Activated T-helper 1 cell treated with anti-CD3 and anti-CD28 coated beads, Interleukin-12 subunit alpha, Interleukin-12 subunit beta, Interleukin-2, Interleukin-4 antibody, amounts not matched to agents 30 ng/mL and 10 ng/mL and 1 ng/mL, durations not matched to agents 14 hours and 24 hours and 36 hours (primary cell): ENCODE data around the gene RETN. TPM values are rescaled to one million over a fixed set of nuclear protein-coding genes. Genes with fewer than 3 reads are reported as not detected.
"Not testable (repeated sequence)": the region's sequence is repeated elsewhere in the genome, so short reads cannot be mapped to it uniquely, and the experiment has no call there.

ENCODE experiments used
- DNase-seq: peaks from one replicate; pipeline ENCODE4 v3.0.0; 2021; ENCODE audit warnings: low spot score
- H3K27ac Mint-ChIP-seq: one replicate; pipeline ENCODE4 v1.8.0; 2021; ENCODE audit warnings: mild to moderate bottlenecking, mixed read lengths
- H3K27me3 Mint-ChIP-seq: one replicate; pipeline ENCODE4 v1.8.0; 2022; ENCODE audit warnings: mild to moderate bottlenecking, moderate library complexity, mixed read lengths; ENCODE audit not compliant: insufficient read depth
- H3K36me3 Mint-ChIP-seq: one replicate; pipeline ENCODE4 v1.8.0; 2021; ENCODE audit warnings: low read depth, mixed read lengths
- H3K4me1 Mint-ChIP-seq: one replicate; pipeline ENCODE4 v1.8.0; 2021; ENCODE audit warnings: low read depth, mixed read lengths
- H3K4me3 Mint-ChIP-seq: one replicate; pipeline ENCODE4 v1.8.0; 2021; ENCODE audit warnings: mild to moderate bottlenecking, moderate library complexity, mixed read lengths
- H3K9me3 Mint-ChIP-seq: one replicate; pipeline ENCODE4 v1.8.0; 2021; ENCODE audit warnings: mixed read lengths
- intact Hi-C: fragments of 100-400 bp; cut with micrococcal nuclease; formaldehyde crosslinking; loops from one replicate; pipeline ENCODE4 v1.15.1; 2024
- total RNA-seq: library from RNA; stranded (reverse); gene quantifications from 2 replicates; pipeline ENCODE4 v1.2.3, GENCODE V29; 2022

RETN gene
- total RNA-seq, 1 donor from 2014 or later = not detected

DNA sequence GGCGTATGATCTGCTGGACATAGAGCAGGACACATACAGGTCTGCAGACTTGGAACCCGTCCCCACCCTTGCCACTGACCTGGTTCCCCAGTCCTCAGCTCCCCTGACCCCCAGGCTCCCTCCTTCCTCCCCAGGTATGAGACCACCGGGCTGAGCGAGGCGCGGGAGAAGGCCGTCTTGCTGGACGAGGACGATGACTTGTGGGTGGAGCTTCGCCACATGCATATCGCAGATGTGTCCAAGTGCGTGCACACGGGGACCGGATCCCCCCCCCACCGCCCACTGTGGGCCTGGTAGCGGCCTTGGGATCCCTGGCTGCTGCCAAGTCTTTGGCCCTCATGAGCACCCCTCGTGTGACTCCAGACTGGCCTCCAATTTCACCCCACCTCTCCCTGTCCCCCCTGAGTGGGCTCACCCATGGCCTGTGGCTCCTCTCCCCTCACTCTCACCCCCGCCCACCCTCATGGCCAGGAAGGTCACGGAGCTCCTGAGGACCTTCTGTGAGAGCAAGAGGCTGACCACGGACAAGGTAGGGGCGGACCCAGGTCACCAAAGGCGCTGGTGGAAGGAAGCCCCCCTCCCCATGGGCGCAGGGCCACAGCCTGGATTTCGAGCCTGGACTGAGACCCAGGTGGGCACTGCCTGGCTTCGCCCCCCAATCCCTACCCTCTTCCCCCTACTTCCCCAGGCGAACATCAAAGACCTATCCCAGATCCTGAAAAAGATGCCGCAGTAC is 26.4 kb upstream of the RETN start:
- Mint-ChIP-seq H3K27me3 (no peaks in the 10 kb centered on the region), H3K9me3 (no peaks in the 10 kb centered on the region), H3K36me3 (peaks cover 13% of the 10 kb centered on the region), H3K4me1 (peaks cover 18% of the 10 kb centered on the region), H3K27ac (no peak overlapping the region), H3K4me3 (no peak overlapping the region)
- DNase-seq = no peak
- intact Hi-C loops = no loop called here

DNA sequence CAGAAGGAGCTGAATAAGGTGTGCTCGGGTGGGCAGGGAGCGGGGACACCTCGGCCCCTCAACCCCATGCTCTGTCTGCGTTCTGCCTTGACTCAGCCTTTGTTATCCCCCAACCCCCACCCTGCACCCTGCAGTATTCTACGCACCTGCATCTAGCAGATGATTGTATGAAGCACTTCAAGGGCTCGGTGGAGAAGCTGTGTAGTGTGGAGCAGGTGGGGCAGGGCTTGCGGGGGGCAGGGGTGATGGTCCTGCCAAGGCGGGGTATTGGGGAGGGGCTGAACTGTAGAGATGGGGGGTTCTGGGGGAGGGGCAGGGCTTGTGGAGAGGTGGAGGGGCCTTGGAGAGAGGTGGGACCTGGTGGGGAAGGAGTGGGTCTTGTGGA is 25.8 kb upstream of the RETN start:
- peaks cover 18% of the 10 kb centered on the region for H3K4me1 Mint-ChIP-seq
- H3K4me3 Mint-ChIP-seq = no peak overlapping the region
- H3K36me3 Mint-ChIP-seq = peaks cover 13% of the 10 kb centered on the region
- intact Hi-C loops = no loop called here
- H3K27ac Mint-ChIP-seq = no peak overlapping the region
- H3K9me3 Mint-ChIP-seq = no peaks in the 10 kb centered on the region
- H3K27me3 Mint-ChIP-seq = no peaks in the 10 kb centered on the region
- DNase-seq = no peak

DNA sequence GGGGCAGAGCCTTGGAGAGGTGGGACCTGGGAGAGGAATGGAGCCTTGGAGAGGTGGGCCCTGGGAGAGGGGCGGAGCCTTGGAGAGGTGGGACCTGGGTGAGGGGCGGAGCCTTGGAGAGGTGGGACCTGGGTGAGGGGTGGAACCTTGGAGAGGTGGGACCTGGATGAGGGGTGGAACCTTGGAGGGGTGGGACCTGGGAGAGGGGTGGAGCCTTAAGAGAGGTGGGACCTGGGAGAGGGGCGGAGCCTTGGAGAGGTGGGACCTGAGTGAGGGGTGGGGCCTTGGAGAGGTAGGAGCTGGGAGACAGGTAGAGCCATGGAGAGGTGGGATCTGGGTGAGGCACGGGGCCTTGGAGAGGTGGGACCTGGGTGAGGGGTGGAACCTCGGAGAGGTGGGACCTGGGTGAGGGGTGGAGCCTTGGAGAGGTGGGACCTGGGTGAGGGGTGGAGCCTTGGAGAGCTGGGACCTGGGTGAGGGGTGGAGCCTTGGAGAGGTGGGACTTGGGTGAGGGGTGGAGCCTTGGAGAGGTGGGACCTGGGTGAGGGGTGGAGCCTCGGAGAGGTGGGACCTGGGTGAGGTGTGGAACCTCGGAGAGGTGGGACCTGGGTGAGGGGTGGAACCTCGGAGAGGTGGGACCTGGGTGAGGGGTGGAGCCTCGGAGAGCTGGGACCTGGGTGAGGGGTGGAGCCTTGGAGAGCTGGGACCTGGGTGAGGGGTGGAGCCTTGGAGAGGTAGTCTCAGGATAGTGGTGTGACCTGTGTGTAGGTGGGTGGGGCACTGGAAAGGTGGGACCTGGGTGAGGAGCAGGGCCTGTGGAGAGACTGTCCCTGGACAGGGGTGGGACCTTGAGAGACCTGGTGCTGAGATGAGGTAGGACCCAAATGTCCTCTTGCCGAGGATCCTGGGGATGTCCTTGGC is 25.0 kb upstream of the RETN start:
- H3K9me3 Mint-ChIP-seq, DNase-seq, H3K4me3 Mint-ChIP-seq, intact Hi-C loops, H3K27me3 Mint-ChIP-seq, H3K27ac Mint-ChIP-seq: not testable (repeated sequence)
- Mint-ChIP-seq H3K36me3 (peaks cover 13% of the 10 kb centered on the region), H3K4me1 (peaks cover 16% of the 10 kb centered on the region)

DNA sequence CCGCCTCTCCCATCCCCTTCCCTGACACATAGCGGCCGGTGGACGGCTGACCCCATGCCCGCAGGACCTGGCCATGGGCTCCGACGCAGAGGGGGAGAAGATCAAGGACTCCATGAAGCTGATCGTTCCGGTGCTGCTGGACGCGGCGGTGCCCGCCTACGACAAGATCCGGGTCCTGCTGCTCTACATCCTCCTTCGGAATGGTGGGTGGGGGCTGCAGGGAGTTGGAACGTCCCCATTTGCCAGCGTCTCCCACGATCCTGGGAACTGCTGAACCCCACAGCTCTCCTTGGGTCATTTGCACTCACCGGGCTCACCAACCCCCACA is 24.3 kb upstream of the RETN start:
- intact Hi-C loops = no loop called here
- Mint-ChIP-seq H3K4me1 (peaks cover 10% of the 10 kb centered on the region), H3K27ac (no peak overlapping the region), H3K4me3 (no peak overlapping the region), H3K27me3 (no peaks in the 10 kb centered on the region), H3K9me3 (no peaks in the 10 kb centered on the region), H3K36me3 (peaks cover 13% of the 10 kb centered on the region)
- DNase-seq = no peak

DNA sequence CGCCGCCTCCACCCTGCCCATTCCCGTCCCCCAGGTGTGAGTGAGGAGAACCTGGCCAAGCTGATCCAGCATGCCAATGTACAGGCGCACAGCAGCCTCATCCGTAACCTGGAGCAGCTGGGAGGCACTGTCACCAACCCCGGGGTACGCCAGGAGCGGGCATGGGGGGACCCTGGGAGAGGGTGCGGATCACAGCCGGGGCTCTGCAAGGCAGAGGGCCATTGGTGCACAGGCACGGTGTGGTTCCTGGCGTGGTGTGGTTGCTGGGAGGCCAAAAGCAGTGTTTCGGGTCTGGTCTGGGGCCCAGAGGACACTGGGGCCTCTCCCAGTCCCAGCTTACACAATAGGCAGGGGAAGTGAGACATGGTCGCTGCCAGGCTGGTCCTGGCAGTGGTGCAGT is 23.7 kb upstream of the RETN start:
- Mint-ChIP-seq H3K9me3 (no peaks in the 10 kb centered on the region), H3K27ac (no peak overlapping the region), H3K27me3 (peaks cover 2% of the 10 kb centered on the region), H3K4me3 (no peak overlapping the region), H3K4me1 (peaks cover 4% of the 10 kb centered on the region), H3K36me3 (peaks cover 6% of the 10 kb centered on the region)
- no peak for DNase-seq
- intact Hi-C loops = no loop called here

DNA sequence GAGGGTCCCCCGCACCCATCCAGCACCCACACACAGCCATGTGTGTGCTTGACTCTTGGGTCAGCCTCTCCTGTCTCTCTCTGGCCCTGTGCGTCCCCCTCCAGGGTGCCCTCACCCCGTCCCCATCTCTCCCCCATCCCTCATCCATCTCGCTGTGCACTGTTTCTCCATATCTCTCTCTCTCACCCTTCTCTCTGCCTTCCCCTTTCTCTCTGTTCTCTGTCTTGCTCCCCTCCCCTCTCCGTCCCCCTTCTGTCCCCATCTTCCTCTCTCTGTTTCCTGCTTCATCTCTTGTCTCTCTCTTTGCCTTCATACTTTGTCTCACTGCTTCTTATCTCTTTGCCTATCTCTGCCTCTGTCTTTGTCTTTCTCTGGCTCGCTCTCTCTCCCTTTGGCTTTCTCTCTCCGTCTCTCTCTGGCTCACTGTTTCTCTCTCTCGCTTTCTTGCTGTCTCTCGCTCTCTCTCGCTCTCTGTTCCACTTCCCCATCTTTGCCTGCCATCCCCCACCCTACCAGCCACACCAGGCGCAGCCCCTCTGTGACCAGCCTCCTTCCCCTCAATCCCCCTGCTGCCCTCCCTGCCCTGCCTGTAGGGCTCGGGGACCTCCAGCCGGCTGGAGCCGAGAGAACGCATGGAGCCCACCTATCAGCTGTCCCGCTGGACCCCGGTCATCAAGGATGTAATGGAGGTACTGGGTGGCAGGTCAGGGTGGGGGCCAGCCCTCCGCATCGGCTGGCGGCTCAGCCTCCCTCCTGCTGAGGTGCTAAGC is 23.0 kb upstream of the RETN start:
- H3K27me3 Mint-ChIP-seq = peaks cover 2% of the 10 kb centered on the region
- no peaks in the 10 kb centered on the region for H3K4me1 Mint-ChIP-seq
- no peak overlapping the region for H3K4me3 Mint-ChIP-seq
- intact Hi-C loops = no loop called here
- H3K27ac Mint-ChIP-seq = peak overlapping the region; percentile 18
- DNase-seq = no peak
- H3K36me3 Mint-ChIP-seq = peaks cover 5% of the 10 kb centered on the region
- H3K9me3 Mint-ChIP-seq = no peaks in the 10 kb centered on the region

DNA sequence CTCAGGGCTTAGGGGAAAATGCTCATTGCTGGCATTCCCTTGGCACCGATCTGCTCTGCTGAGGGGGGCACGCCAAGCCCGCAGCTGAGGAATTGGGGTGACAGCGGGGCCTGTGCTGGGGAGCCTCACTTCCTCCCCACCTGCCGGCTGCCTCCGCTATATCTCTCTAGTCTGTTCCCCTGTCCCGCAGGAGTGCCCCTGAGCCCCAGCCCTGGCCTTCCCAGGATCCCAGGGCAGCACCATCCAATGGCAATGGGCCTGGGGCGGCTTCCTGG is 22.5 kb upstream of the RETN start:
- Mint-ChIP-seq H3K4me3 (no peak overlapping the region), H3K27me3 (peaks cover 2% of the 10 kb centered on the region), H3K9me3 (no peaks in the 10 kb centered on the region), H3K36me3 (peaks cover 5% of the 10 kb centered on the region), H3K27ac (no peak overlapping the region), H3K4me1 (no peaks in the 10 kb centered on the region)
- intact Hi-C loops = no loop called here
- DNase-seq = no peak

DNA sequence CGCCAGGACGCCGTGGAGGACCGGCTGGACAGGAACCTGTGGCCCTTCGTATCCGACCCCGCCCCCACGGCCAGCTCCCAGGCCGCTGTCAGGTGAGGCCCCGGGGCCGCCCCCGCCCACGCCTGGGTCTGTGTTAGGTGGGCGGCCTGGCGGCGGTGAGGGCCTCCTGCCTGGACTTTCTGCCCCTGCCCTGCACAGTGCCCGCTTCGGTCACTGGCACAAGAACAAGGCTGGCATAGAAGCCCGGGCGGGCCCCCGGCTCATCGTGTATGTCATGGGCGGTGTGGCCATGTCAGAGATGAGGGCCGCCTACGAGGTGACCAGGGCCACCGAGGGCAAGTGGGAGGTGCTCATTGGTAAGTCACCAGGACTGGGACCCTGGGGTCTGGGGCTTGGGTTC is 21.7 kb upstream of the RETN start:
- Mint-ChIP-seq H3K27ac (no peak overlapping the region), H3K36me3 (peaks cover 5% of the 10 kb centered on the region), H3K27me3 (peaks cover 5% of the 10 kb centered on the region), H3K4me1 (peaks cover 2% of the 10 kb centered on the region), H3K4me3 (no peak overlapping the region), H3K9me3 (no peaks in the 10 kb centered on the region)
- DNase-seq = no peak
- intact Hi-C loops = no loop called here

DNA sequence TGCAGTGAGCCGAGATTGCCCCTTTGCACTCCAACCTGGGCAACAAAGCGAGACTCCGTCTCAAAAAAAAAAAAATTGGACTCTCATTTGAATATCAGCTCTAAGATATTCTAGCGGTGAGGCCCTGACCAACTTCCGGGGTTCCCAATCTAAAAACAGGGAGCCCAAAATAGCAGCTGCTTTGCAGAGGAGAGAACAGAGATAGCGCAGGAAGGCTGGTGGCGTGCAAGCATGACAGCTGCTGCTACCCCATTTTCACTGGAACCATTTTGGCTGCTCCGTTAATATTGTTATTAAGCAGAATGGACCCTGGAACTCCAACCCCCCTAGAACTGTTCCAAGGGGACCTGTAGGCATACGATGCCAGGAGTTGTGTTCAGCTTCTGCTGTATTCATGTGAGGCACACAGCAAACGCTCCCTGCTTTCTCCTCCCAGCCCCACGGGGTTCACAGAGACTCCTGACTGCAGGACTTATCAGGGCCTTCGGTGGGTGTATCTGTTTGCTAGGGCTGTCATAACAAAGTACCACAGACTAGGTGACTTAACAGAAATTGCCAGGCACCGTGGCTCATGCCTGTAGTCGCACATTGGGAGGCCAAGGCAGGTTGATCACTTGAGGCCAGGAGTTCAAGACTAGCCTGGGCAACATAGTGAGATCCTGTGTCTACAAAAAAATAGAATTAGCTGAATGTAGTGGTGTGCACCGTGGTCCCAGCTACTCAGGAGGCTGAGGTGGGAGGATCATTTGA is 20.4 kb upstream of the RETN start:
- peaks cover 7% of the 10 kb centered on the region for H3K27me3 Mint-ChIP-seq
- no peak for DNase-seq
- H3K4me1 Mint-ChIP-seq = peaks cover 6% of the 10 kb centered on the region
- no peak overlapping the region for H3K4me3 Mint-ChIP-seq
- H3K9me3 Mint-ChIP-seq = no peaks in the 10 kb centered on the region
- intact Hi-C loops = no loop called here
- H3K36me3 Mint-ChIP-seq = peaks cover 5% of the 10 kb centered on the region
- H3K27ac Mint-ChIP-seq = no peak overlapping the region

DNA sequence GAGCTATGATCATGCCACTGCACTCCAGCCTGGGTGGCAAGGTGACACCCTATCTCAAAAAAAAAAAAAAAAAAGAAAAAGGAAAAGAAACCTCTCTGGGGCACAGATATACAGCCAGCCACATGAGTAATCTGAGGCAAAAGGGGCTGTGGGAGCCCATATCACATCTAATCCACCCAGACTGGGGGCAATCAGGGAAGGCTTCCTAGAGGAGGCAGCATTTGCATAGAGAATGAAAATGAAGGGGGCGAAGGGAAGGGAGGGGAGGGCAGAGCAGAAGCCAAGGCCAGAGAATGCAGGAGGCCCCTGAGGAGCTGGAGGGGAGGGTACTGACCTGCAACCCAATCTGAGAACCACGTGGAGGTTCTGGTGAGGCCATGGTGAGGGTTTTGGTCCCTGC is 18.7 kb upstream of the RETN start:
- Mint-ChIP-seq H3K36me3 (peaks cover 5% of the 10 kb centered on the region), H3K9me3 (no peaks in the 10 kb centered on the region), H3K4me1 (peaks cover 6% of the 10 kb centered on the region), H3K27me3 (peaks cover 7% of the 10 kb centered on the region), H3K4me3 (no peak overlapping the region), H3K27ac (no peak overlapping the region)
- no peak for DNase-seq
- intact Hi-C loops = no loop called here

DNA sequence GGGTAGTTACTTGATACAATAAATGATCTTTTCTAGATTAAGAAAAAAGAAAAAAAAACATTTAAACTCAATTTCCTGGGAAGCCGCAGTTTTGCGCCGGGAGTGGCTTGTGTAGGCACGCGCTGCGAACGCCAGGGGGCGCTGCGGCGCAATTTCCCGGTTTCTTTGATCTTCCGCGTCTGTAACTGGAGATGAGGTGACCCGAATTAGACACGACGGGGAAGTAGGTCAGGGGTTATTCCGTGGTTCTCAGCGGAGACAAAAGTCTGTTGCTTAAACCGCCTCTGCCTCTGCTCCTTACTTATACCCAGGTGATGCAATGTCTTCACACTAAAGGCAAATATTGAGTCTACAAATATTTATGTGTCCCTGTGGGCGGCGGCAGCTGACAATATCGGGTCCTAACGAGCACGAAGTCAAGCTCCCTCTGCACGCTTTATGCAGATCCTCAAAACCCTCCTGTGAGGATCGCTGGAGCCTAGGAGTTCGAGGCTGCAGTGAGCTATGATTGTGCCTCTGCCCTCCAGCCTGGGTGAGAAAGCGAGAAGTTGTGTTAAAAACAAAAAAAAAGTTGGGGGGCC is 16.7 kb upstream of the RETN start:
- Mint-ChIP-seq H3K4me3 (peak overlapping the region; percentile 70), H3K27ac (peak overlapping the region; percentile 52), H3K9me3 (no peaks in the 10 kb centered on the region), H3K27me3 (peaks cover 7% of the 10 kb centered on the region), H3K36me3 (no peaks in the 10 kb centered on the region), H3K4me1 (peaks cover 13% of the 10 kb centered on the region)
- intact Hi-C loops = loop anchor here (1.0 to 2.0 kb wide), 5 partner anchors 15 to 550 kb away; partner anchors contain the start of genes PET100, STXBP2, TRAPPC5 and XAB2
- peak; percentile 81 for DNase-seq

DNA sequence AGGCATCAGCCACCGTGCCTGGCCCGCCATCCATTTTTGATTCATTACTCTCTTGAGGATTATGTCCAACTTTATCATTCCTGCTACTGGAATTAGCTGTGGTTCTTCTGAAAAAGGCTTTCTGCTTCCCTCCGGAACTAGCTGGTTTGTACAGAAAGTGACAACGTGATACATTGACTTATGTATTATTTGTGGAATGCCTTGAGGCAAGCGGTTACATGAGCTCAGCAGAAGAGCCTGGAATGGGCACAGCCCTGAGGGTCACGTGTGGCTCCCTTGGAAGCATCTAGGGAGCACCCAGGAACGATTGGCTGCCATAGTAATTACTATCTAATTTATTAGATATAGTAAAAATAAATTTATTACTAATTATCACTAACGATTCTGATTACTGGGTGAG is 14.4 kb upstream of the RETN start:
- no peak overlapping the region for H3K4me3 Mint-ChIP-seq
- H3K4me1 Mint-ChIP-seq = peaks cover 26% of the 10 kb centered on the region
- no peaks in the 10 kb centered on the region for H3K36me3 Mint-ChIP-seq

More for the DNA sequence above, 14.4 kb upstream of the RETN start:
- Mint-ChIP-seq H3K9me3 (no peaks in the 10 kb centered on the region), H3K27me3 (peaks cover 8% of the 10 kb centered on the region), H3K27ac (no peak overlapping the region)
- DNase-seq = no peak
- intact Hi-C loops = no loop called here
